HL-60 (cell line): ENCODE measurements around the gene AFAP1L1.

Experiments
- CTCF ChIP-seq: IDR thresholded peaks from one replicate; pipeline ENCODE4 v1.5.1; 2011; ENCODE audit warnings: low read length, control low read depth, inconsistent platforms; ENCODE audit not compliant: insufficient read depth
- GABPA ChIP-seq: IDR thresholded peaks from 2 replicates; pipeline ENCODE4 v1.6.1; 2012; ENCODE audit warnings: low read depth
- POLR2AphosphoS5 ChIP-seq: IDR thresholded peaks from 2 replicates; pipeline ENCODE4 v1.6.1; 2012; ENCODE audit warnings: low read depth
- REST ChIP-seq: IDR thresholded peaks from 2 replicates; pipeline ENCODE4 v1.6.1; 2012; ENCODE audit warnings: low read depth; ENCODE audit not compliant: insufficient replicate concordance

- TF ChIP-seq CTCF (no peak), REST (no peak), GABPA (no peak), POLR2AphosphoS5 (no peak)
Observed at GRCh38 chr5:149294872-149295829, 23.5 kb downstream of the AFAP1L1 start.
